GM23248 (cell line): ENCODE measurements around the gene CBX1. TPM values are rescaled to one million over a fixed set of nuclear protein-coding genes. Genes with fewer than 3 reads are reported as not detected.
"Not testable (repeated sequence)": the region's sequence is repeated elsewhere in the genome, so short reads cannot be mapped to it uniquely, and the experiment has no call there.

Source experiments
- DNase-seq: peaks from one replicate; pipeline ENCODE4 v3.0.0-alpha.2; 2015
- H2AFZ ChIP-seq: fragments of 200-600 bp; sonication (generic); 2 replicates; pipeline ENCODE4 v1.6.1; 2016; ENCODE audit warnings: antibody characterized with exemption
- H3F3A ChIP-seq: fragments of 200-600 bp; sonication (generic); 2 replicates; pipeline ENCODE4 v1.6.1; 2016; ENCODE audit warnings: mild to moderate bottlenecking, antibody characterized with exemption, mixed run types; ENCODE audit not compliant: insufficient read depth
- H3K27ac ChIP-seq: fragments of 200-600 bp; sonication (generic); 2 replicates; pipeline ENCODE4 v1.5.1; 2016; ENCODE audit warnings: mild to moderate bottlenecking
- H3K27me3 ChIP-seq: fragments of 200-600 bp; sonication (generic); replicated peaks from 2 replicates; pipeline ENCODE4 v1.6.1; 2016; ENCODE audit warnings: mild to moderate bottlenecking; ENCODE audit not compliant: insufficient read depth
- H3K36me3 ChIP-seq: fragments of 200-600 bp; sonication (generic); 2 replicates; pipeline ENCODE4 v1.6.1; 2016; ENCODE audit warnings: low read depth, mild to moderate bottlenecking
- H3K4me1 ChIP-seq: fragments of 200-600 bp; sonication (generic); 2 replicates; pipeline ENCODE4 v1.6.1; 2016; ENCODE audit warnings: mild to moderate bottlenecking; ENCODE audit not compliant: insufficient read depth
- H3K4me2 ChIP-seq: fragments of 200-600 bp; sonication (generic); one replicate; pipeline ENCODE4 v1.6.1; 2016; ENCODE audit warnings: mild to moderate bottlenecking; ENCODE audit not compliant: unreplicated experiment
- H3K4me3 ChIP-seq: fragments of 200-600 bp; sonication (generic); 2 replicates; pipeline ENCODE4 v1.5.1; 2016; ENCODE audit warnings: mild to moderate bottlenecking
- H3K79me2 ChIP-seq: fragments of 200-600 bp; sonication (generic); 2 replicates; pipeline ENCODE4 v1.6.1; 2016; ENCODE audit warnings: mild to moderate bottlenecking; ENCODE audit not compliant: insufficient read depth
- H3K9ac ChIP-seq: fragments of 200-600 bp; sonication (generic); 2 replicates; pipeline ENCODE4 v1.6.1; 2016; ENCODE audit warnings: mild to moderate bottlenecking
- H3K9me2 ChIP-seq: fragments of 200-600 bp; sonication (generic); 2 replicates; pipeline ENCODE4 v1.6.1; 2016; ENCODE audit warnings: mixed run types, mild to moderate bottlenecking, moderate library complexity; ENCODE audit not compliant: insufficient read depth
- H3K9me3 ChIP-seq: fragments of 200-600 bp; sonication (generic); one replicate; pipeline ENCODE4 v1.6.1; 2017; ENCODE audit warnings: low read depth
- H4K20me1 ChIP-seq: fragments of 200-600 bp; sonication (generic); 2 replicates; pipeline ENCODE4 v1.6.0; 2016; ENCODE audit not compliant: insufficient read depth
- EZH2 ChIP-seq: fragments of 200-600 bp; sonication (generic); IDR thresholded peaks from 2 replicates; pipeline ENCODE4 v1.6.1; 2018; ENCODE audit warnings: antibody characterized with exemption, mild to moderate bottlenecking; ENCODE audit not compliant: insufficient read depth, poor library complexity, severe bottlenecking
- EZH2phosphoT487 ChIP-seq: fragments of 200-600 bp; sonication (generic); IDR thresholded peaks from 2 replicates; pipeline ENCODE4 v1.6.1; 2018; ENCODE audit warnings: antibody characterized with exemption, moderate library complexity, mild to moderate bottlenecking, low read depth; ENCODE audit not compliant: insufficient read depth
- WGBS, 2 experiments: methylation state at CpG; one replicate each; pipeline ENCODE4 v1.1.6; 2015 to 2017; ENCODE audit warnings: low lambda C conversion rate in 2 of 2, low coverage in 1 of 2; ENCODE audit errors: missing lambda C conversion rate in 2 of 2; 5-methylcytosine and 5-hydroxymethylcytosine counted together
- in situ Hi-C: fragments of 300-500 bp; cut with MboI; formaldehyde crosslinking; loops from 2 replicates; pipeline ENCODE4 v1.15.0; 2020
- polyA plus RNA-seq: library from polyadenylated mRNA; unstranded; fragments of >200 nt; fragmentation: Nextera tagmentation; extraction: Ambion mirVana; gene quantifications from 2 replicates; pipeline ENCODE4 v1.2.1, GENCODE V29; 2016
- total RNA-seq: library from RNA; depleted of rRNA; stranded (reverse); fragments of >200 nt; shearing (Covaris generic); gene quantifications from 2 replicates; pipeline ENCODE4 v1.2.3, GENCODE V29; 2014

Gene CBX1
- total and polyA plus RNA-seq, 2 experiments from 2014 or later, result 40.0 to 53.6 TPM

GRCh38 chr17:48074322-48075081 lies 26.8 kb downstream of the CBX1 start:
- in situ Hi-C loops, result loop anchor here (5.0 kb wide), 1 partner anchor 47 kb away; no protein-coding TSS in a partner anchor
- H4K20me1 ChIP-seq, result no peaks in the 10 kb centered on the region
- peak overlapping the region; percentile 89 for H3K27ac ChIP-seq

GRCh38 chr17:48073566-48074094 lies 27.6 kb downstream of the CBX1 start:
- H3F3A ChIP-seq, result peaks cover 59% of the 10 kb centered on the region
- H3K9me2 ChIP-seq, H3K27me3 ChIP-seq, H2AFZ ChIP-seq, H4K20me1 ChIP-seq, H3K9me3 ChIP-seq, H3K4me3 ChIP-seq: not testable (repeated sequence)
- peaks cover 23% of the 10 kb centered on the region for H3K4me1 ChIP-seq
- H3K9ac ChIP-seq, result peak overlapping the region; percentile 70
- H3K79me2 ChIP-seq, result peaks cover 60% of the 10 kb centered on the region
- peak overlapping the region; percentile 24 for H3K4me2 ChIP-seq
- 48 to 51% methylated on average over 5 of the region's 5 CpGs for WGBS, 2 experiments
- H3K27ac ChIP-seq, result peak overlapping the region; percentile 89
- in situ Hi-C loops, result loop anchor here (5.0 kb wide), 1 partner anchor 46 kb away; no protein-coding TSS in a partner anchor
- H3K36me3 ChIP-seq, result peaks cover 39% of the 10 kb centered on the region
- DNase-seq, result peak; percentile 72

More at GRCh38 chr17:48074322-48075081, 26.8 kb downstream of the CBX1 start:
- Histone ChIP-seq H3K27me3 (no peaks in the 10 kb centered on the region), H3K9me3 (no peaks in the 10 kb centered on the region), H3K4me2 (peak overlapping the region; percentile 24), H2AFZ (no peak overlapping the region), H3K9me2 (no peaks in the 10 kb centered on the region), H3F3A (peaks cover 50% of the 10 kb centered on the region), H3K4me3 (no peak overlapping the region), H3K9ac (peak overlapping the region; percentile 70), H3K36me3 (peaks cover 38% of the 10 kb centered on the region), H3K4me1 (peaks cover 15% of the 10 kb centered on the region), H3K79me2 (peaks cover 69% of the 10 kb centered on the region)
- peak; percentile 92 for DNase-seq
- WGBS, 2 experiments, result 59 to 61% methylated on average over 7 of the region's 7 CpGs
- TF ChIP-seq EZH2phosphoT487, result no peak
- no peak for TF ChIP-seq EZH2

GRCh38 chr17:48072811-48073210 lies 28.5 kb downstream of the CBX1 start:
- H3K79me2 ChIP-seq, result peaks cover 52% of the 10 kb centered on the region
- H3K36me3 ChIP-seq, result peaks cover 39% of the 10 kb centered on the region
- not testable (repeated sequence) for DNase-seq, H3K9me2 ChIP-seq, H2AFZ ChIP-seq, H3K4me3 ChIP-seq, H3K27ac ChIP-seq, H3K4me2 ChIP-seq, H3K9me3 ChIP-seq, H3K27me3 ChIP-seq, H4K20me1 ChIP-seq, H3K9ac ChIP-seq
- 93 to 95% methylated on average over 9 of the region's 9 CpGs for WGBS, 2 experiments
- peaks cover 67% of the 10 kb centered on the region for H3F3A ChIP-seq
- in situ Hi-C loops, result loop anchor here (5.0 kb wide), 1 partner anchor 46 kb away; no protein-coding TSS in a partner anchor
- peaks cover 31% of the 10 kb centered on the region for H3K4me1 ChIP-seq

- peaks cover 39% of the 10 kb centered on the region for H3K36me3 ChIP-seq
- WGBS, 2 experiments, result 66 to 81% methylated on average over 2 of the region's 2 CpGs
- H3K4me2 ChIP-seq, result no peak overlapping the region
- H3K4me3 ChIP-seq, result no peak overlapping the region
- peaks cover 41% of the 10 kb centered on the region for H3K4me1 ChIP-seq
- no peaks in the 10 kb centered on the region for H3K27me3 ChIP-seq
- peaks cover 40% of the 10 kb centered on the region for H3K79me2 ChIP-seq
- no peak for TF ChIP-seq EZH2
- no peak for TF ChIP-seq EZH2phosphoT487
- in situ Hi-C loops, result loop anchor here (5.0 kb wide), 1 partner anchor 44 kb away; no protein-coding TSS in a partner anchor
- H3K27ac ChIP-seq, result no peak overlapping the region
- no peaks in the 10 kb centered on the region for H3K9me2 ChIP-seq
- H3K9me3 ChIP-seq, result no peaks in the 10 kb centered on the region
- H3K9ac ChIP-seq, result no peak overlapping the region
- no peaks in the 10 kb centered on the region for H4K20me1 ChIP-seq
- no peak overlapping the region for H2AFZ ChIP-seq
- peaks cover 76% of the 10 kb centered on the region for H3F3A ChIP-seq
- DNase-seq, result peak; percentile 47
Observed at GRCh38 chr17:48071654-48072053, 29.6 kb downstream of the CBX1 start.
